Stimulated activated naive CD8-positive, alpha-beta T cell treated with anti-CD3 and anti-CD28 coated beads, Interleukin-15, amount 100 ng/mL, for 72 hours (primary cell): ENCODE results near the gene TSEN54.
A peak's percentile ranks its signal among the peaks of the same experiment; 100 is the strongest.

Experiments
- ATAC-seq: fragments of 150-1000 bp; cut with Tn5 transposase; 2 replicates; pipeline ENCODE4 v1.10.0; 2021; ENCODE audit warnings: mild to moderate bottlenecking, moderate library complexity
- DNase-seq, 2 donors: peaks; one replicate each; pipeline ENCODE4 v3.0.0; 2021 to 2022
- H3K27ac Mint-ChIP-seq, 2 donors: one replicate each; pipeline ENCODE4 v1.8.0; 2022; ENCODE audit warnings: mild to moderate bottlenecking in 2 of 2, mixed read lengths in 2 of 2, moderate library complexity in 2 of 2
- H3K27me3 Mint-ChIP-seq: one replicate; pipeline ENCODE4 v1.8.0; 2022; ENCODE audit warnings: mixed read lengths
- H3K4me1 Mint-ChIP-seq: one replicate; pipeline ENCODE4 v1.8.0; 2022; ENCODE audit warnings: mild to moderate bottlenecking, mixed read lengths
- H3K4me3 Mint-ChIP-seq, 2 donors: one replicate each; pipeline ENCODE4 v1.8.0; 2022; ENCODE audit warnings: mild to moderate bottlenecking in 2 of 2, mixed read lengths in 2 of 2, moderate library complexity in 1 of 2
- H3K9me3 Mint-ChIP-seq, 2 donors: one replicate each; pipeline ENCODE4 v1.8.0; 2022; ENCODE audit warnings: mixed read lengths in 2 of 2

TSEN54 gene

GRCh38 chr17:75507733-75508719, 8.3 kb upstream of the TSEN54 start:
- ATAC-seq, result no peak
- Mint-ChIP-seq H3K27me3 (no peaks in the 10 kb centered on the region), H3K9me3 (no peaks in the 10 kb centered on the region), H3K4me1 (no peaks in the 10 kb centered on the region), H3K4me3 (no peak overlapping the region), H3K27ac (no peak overlapping the region)
- DNase-seq, result no peak

GRCh38 chr17:75508931-75509361, 7.4 kb upstream of the TSEN54 start:
- peaks cover 6% of the 10 kb centered on the region for H3K4me1 Mint-ChIP-seq
- no peak overlapping the region for H3K27ac Mint-ChIP-seq
- DNase-seq (no peak), ATAC-seq (no peak)
- no peaks in the 10 kb centered on the region for H3K27me3 Mint-ChIP-seq
- H3K9me3 Mint-ChIP-seq, result no peaks in the 10 kb centered on the region
- no peak overlapping the region for H3K4me3 Mint-ChIP-seq

GRCh38 chr17:75509528-75510258, 6.6 kb upstream of the TSEN54 start:
- peaks cover 9% of the 10 kb centered on the region for H3K4me1 Mint-ChIP-seq
- peak overlapping the region in 1 of 2 donors; percentile 67 for H3K27ac Mint-ChIP-seq
- DNase-seq (no peak), ATAC-seq (no peak)
- H3K9me3 Mint-ChIP-seq, result no peaks in the 10 kb centered on the region
- H3K27me3 Mint-ChIP-seq, result no peaks in the 10 kb centered on the region
- no peak overlapping the region for H3K4me3 Mint-ChIP-seq

- peaks cover 9% of the 10 kb centered on the region for H3K4me1 Mint-ChIP-seq
- no peak for ATAC-seq
- no peak for DNase-seq
- H3K9me3 Mint-ChIP-seq, result no peaks in the 10 kb centered on the region
- H3K27ac Mint-ChIP-seq, result no peak overlapping the region
- H3K27me3 Mint-ChIP-seq, result no peaks in the 10 kb centered on the region
- no peak overlapping the region for H3K4me3 Mint-ChIP-seq
Observed at GRCh38 chr17:75511270-75511609, 5.1 kb upstream of the TSEN54 start.

GRCh38 chr17:75511610-75512575, 4.4 kb upstream of the TSEN54 start:
- DNase-seq (no peak), ATAC-seq (no peak)
- H3K27me3 Mint-ChIP-seq, result no peaks in the 10 kb centered on the region
- peak overlapping the region in 1 of 2 donors; percentile 63 for H3K27ac Mint-ChIP-seq
- H3K9me3 Mint-ChIP-seq, result no peaks in the 10 kb centered on the region
- peaks cover 11% of the 10 kb centered on the region for H3K4me1 Mint-ChIP-seq
- H3K4me3 Mint-ChIP-seq, result no peak overlapping the region

GRCh38 chr17:75512926-75513640, 3.2 kb upstream of the TSEN54 start:
- H3K27ac Mint-ChIP-seq, result no peak overlapping the region
- no peak for ATAC-seq

GRCh38 chr17:75513641-75514000, 2.7 kb upstream of the TSEN54 start:
- Mint-ChIP-seq H3K27ac (no peak overlapping the region), H3K9me3 (no peaks in the 10 kb centered on the region), H3K27me3 (no peaks in the 10 kb centered on the region), H3K4me1 (peaks cover 28% of the 10 kb centered on the region), H3K4me3 (peak overlapping the region in 1 of 2 donors; percentile 30)
- no peak for DNase-seq
- ATAC-seq, result no peak

More at GRCh38 chr17:75512926-75513640, 3.2 kb upstream of the TSEN54 start:
- Mint-ChIP-seq H3K9me3 (no peaks in the 10 kb centered on the region), H3K4me1 (peaks cover 23% of the 10 kb centered on the region), H3K27me3 (no peaks in the 10 kb centered on the region), H3K4me3 (no peak overlapping the region)
- no peak for DNase-seq

- no peak overlapping the region for H3K27ac Mint-ChIP-seq
- H3K9me3 Mint-ChIP-seq, result no peaks in the 10 kb centered on the region
- H3K4me3 Mint-ChIP-seq, result peak overlapping the region; percentile 53 to 63
- no peak for DNase-seq
- H3K4me1 Mint-ChIP-seq, result peaks cover 35% of the 10 kb centered on the region
- ATAC-seq, result no peak
- no peaks in the 10 kb centered on the region for H3K27me3 Mint-ChIP-seq
Observed at GRCh38 chr17:75514299-75514918, 1.9 kb upstream of the TSEN54 start.

GRCh38 chr17:75514919-75515495, 1.3 kb upstream of the TSEN54 start:
- DNase-seq (no peak), ATAC-seq (peak; percentile 1)
- Mint-ChIP-seq H3K4me1 (peaks cover 35% of the 10 kb centered on the region), H3K27me3 (no peaks in the 10 kb centered on the region), H3K9me3 (no peaks in the 10 kb centered on the region), H3K27ac (no peak overlapping the region), H3K4me3 (peak overlapping the region; percentile 63 to 83)

GRCh38 chr17:75515496-75516254, 653 bp upstream of the TSEN54 start, which contains the start of gene CASKIN2:
Gene CASKIN2, minus strand, starts transcription at chr17:75515537. Its CDS starts 1,733 bp downstream, at chr17:75513804.
- Mint-ChIP-seq H3K27me3 (no peaks in the 10 kb centered on the region), H3K4me3 (peak within 1 kb of the TSS; percentile 83 to 88), H3K9me3 (no peaks in the 10 kb centered on the region), H3K27ac (peak within 1 kb of the TSS in 1 of 2 donors; percentile 23), H3K4me1 (peaks cover 35% of the 10 kb centered on the region)
- ATAC-seq (peak; percentile 68), DNase-seq (peak; percentile 86 to 88)

- DNase-seq, result peak in 1 of 2 donors; percentile 37
Observed at GRCh38 chr17:75516619-75517296, 430 bp downstream of the TSEN54 start.

GRCh38 chr17:75517297-75517865, 1.1 kb downstream of the TSEN54 start:
- H3K4me1 Mint-ChIP-seq, result peaks cover 40% of the 10 kb centered on the region
- peak overlapping the region; percentile 95 to 96 for H3K4me3 Mint-ChIP-seq
- no peaks in the 10 kb centered on the region for H3K9me3 Mint-ChIP-seq
- peak; percentile 33 to 47 for DNase-seq
- peak overlapping the region in 1 of 2 donors; percentile 74 for H3K27ac Mint-ChIP-seq
- H3K27me3 Mint-ChIP-seq, result no peaks in the 10 kb centered on the region
- ATAC-seq, result no peak

More at GRCh38 chr17:75516619-75517296, 430 bp downstream of the TSEN54 start:
- H3K9me3 Mint-ChIP-seq, result no peaks in the 10 kb centered on the region
- no peaks in the 10 kb centered on the region for H3K27me3 Mint-ChIP-seq
- peak; percentile 26 for ATAC-seq
- peak overlapping the region in 1 of 2 donors; percentile 74 for H3K27ac Mint-ChIP-seq
- peaks cover 35% of the 10 kb centered on the region for H3K4me1 Mint-ChIP-seq
- H3K4me3 Mint-ChIP-seq, result peak overlapping the region; percentile 95 to 96
